GM12865 (cell line): Measurements from ENCODE around the gene TMLHE.

Experiments used
- DNase-seq: peaks from one replicate; pipeline ENCODE4 v3.0.0; 2010; ENCODE audit warnings: low read depth
- H3K4me3 ChIP-seq: 2 replicates; pipeline ENCODE4 v1.5.1; 2011; ENCODE audit warnings: mild to moderate bottlenecking, low read depth, low read length, control low read depth
- TF ChIP-seq, protein P1 (sequence below): IDR thresholded peaks from 2 replicates; pipeline ENCODE4 v1.5.1; 2011; ENCODE audit warnings: low read length, control low read depth, low read depth, inconsistent platforms; ENCODE audit not compliant: insufficient read depth; ENCODE audit errors: missing control alignments

The TMLHE gene

DNA sequence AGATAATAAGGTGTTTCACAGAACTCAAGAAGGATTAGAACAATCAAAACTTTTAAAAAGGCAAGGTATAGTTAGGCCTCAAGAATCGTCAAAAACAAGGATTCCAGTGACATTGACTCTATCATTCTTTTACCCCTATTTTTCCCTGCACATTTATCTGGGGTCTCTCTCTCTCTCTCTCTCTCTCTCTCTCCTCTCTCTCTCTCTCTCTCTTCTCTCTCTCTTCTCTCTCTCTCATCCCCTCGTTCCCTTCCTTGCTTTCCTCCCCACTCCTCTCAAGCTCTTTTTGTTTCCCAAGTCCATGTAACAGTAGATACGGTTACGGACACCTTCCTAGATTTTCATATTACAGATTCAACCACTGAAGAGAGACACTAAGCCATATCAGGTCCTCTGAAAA lies 3.2 kb upstream of the TMLHE start:
- DNase-seq: no peak
- H3K4me3 ChIP-seq: no peak overlapping the region
- TF ChIP-seq, protein P1, sequence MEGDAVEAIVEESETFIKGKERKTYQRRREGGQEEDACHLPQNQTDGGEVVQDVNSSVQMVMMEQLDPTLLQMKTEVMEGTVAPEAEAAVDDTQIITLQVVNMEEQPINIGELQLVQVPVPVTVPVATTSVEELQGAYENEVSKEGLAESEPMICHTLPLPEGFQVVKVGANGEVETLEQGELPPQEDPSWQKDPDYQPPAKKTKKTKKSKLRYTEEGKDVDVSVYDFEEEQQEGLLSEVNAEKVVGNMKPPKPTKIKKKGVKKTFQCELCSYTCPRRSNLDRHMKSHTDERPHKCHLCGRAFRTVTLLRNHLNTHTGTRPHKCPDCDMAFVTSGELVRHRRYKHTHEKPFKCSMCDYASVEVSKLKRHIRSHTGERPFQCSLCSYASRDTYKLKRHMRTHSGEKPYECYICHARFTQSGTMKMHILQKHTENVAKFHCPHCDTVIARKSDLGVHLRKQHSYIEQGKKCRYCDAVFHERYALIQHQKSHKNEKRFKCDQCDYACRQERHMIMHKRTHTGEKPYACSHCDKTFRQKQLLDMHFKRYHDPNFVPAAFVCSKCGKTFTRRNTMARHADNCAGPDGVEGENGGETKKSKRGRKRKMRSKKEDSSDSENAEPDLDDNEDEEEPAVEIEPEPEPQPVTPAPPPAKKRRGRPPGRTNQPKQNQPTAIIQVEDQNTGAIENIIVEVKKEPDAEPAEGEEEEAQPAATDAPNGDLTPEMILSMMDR: no peak

GRCh38 chrX:155613927-155614559 lies 1.3 kb upstream of the TMLHE start:
- no peak for DNase-seq
- H3K4me3 ChIP-seq: no peak overlapping the region
- TF ChIP-seq, protein P1: no peak

GRCh38 chrX:155611302-155611701 lies 1.4 kb downstream of the TMLHE start:
- TF ChIP-seq, protein P1: no peak
- peak overlapping the region; percentile 65 for H3K4me3 ChIP-seq

GRCh38 chrX:155592981-155593380 lies 19.8 kb downstream of the TMLHE start:
- TF ChIP-seq, protein P1: no peak
- no peak overlapping the region for H3K4me3 ChIP-seq
- DNase-seq: no peak

More at GRCh38 chrX:155611302-155611701, 1.4 kb downstream of the TMLHE start:
- no peak for DNase-seq

DNA sequence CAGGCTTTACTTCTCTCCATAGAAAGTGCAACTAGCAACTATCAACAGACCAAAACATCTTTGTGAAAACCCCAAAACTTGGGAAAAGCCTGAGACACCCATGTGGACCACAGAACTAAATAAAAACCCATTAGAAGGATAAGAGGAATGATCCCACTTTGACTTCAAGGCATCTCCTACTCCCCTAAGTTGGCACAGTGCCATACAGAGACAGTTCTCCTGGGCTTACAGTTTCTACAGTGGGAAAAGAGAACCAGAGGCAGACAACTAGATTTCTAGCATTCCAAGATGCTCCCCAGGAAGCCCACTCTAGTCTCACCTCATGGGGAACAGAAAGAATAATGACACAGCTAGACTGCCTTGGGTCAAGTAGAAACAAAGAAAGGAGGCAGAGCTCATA lies 20.4 kb downstream of the TMLHE start:
- TF ChIP-seq, protein P1: no peak
- no peak for DNase-seq
- H3K4me3 ChIP-seq: no peak overlapping the region

DNA sequence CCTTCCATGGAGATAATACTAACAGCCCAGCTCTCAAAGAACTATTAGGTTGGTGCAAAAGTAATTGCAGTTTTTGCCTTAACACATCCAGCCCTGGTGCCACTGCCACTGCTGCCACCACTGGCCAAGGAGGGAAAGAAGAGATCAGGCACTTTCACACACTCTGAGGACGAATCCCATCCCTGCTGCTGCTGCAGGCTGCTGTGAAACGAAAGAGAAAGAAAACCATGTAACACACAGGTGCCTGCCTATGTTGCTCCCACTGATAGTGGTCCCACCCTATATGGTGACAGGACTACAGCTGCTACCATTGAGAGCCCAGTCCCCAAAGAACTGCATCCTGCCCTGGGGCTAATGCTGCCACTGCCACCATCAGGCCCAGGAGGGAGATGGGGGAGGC lies 35.1 kb downstream of the TMLHE start:
- H3K4me3 ChIP-seq: no peak overlapping the region
- peak; percentile 0 for DNase-seq
- TF ChIP-seq, protein P1: no peak

DNA sequence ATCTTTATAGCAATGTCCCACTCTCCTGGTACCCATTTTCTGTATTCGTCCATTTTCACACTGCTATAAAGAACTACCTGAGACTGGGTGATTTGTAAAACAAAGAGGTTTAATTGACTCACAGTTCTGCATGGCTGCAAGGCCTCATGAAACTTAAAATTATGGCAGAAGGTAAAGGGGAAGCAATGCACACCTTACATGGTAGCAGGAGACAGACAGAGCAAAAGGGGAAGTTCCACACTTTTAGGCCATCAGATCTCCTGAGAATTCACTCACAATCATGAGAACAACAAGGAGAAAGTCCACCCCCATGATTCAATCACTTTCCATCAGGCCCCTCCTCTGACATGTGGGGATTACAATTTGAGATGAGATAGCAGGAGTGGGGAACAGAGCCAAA lies 49.7 kb downstream of the TMLHE start:
- DNase-seq: no peak
- no peak overlapping the region for H3K4me3 ChIP-seq
- TF ChIP-seq, protein P1: no peak
